Astrocyte (in vitro differentiated cells and primary cell): ENCODE results near the gene ABCA4. TPM values are rescaled to one million over a fixed set of nuclear protein-coding genes. Genes with fewer than 3 reads are reported as not detected.

ENCODE experiments used
- DNase-seq: peaks from one replicate; pipeline ENCODE4 v3.0.0-alpha.2; 2010; ENCODE audit warnings: low read depth
- FAIRE-seq: peaks from 2 replicates; lab custom pipeline; 2011; peaks lifted over from hg19 to GRCh38; lab: Jason Lieb, UNC
- H2AFZ ChIP-seq: 2 replicates; pipeline ENCODE4 v1.6.0; 2012; ENCODE audit warnings: low read depth, low read length, inconsistent platforms
- H3K27ac ChIP-seq: 2 replicates; pipeline ENCODE4 v1.5.1; 2011; ENCODE audit warnings: low read depth, low read length, inconsistent platforms
- H3K27me3 ChIP-seq: 2 replicates; pipeline ENCODE4 v1.6.0; 2011; ENCODE audit warnings: low read length, inconsistent platforms; ENCODE audit not compliant: insufficient read depth
- H3K36me3 ChIP-seq: 2 replicates; pipeline ENCODE4 v1.5.1; 2011; ENCODE audit warnings: low read length, inconsistent platforms; ENCODE audit not compliant: insufficient read depth
- H3K4me1 ChIP-seq: 2 replicates; pipeline ENCODE4 v1.5.1; 2011; ENCODE audit warnings: low read length, inconsistent platforms; ENCODE audit not compliant: insufficient read depth
- H3K4me2 ChIP-seq: 2 replicates; pipeline ENCODE4 v1.6.0; 2012; ENCODE audit warnings: low read length, inconsistent platforms
- H3K4me3 ChIP-seq: 2 replicates; pipeline ENCODE4 v1.5.1; 2011; ENCODE audit warnings: low read depth, mild to moderate bottlenecking, low read length, inconsistent platforms; ENCODE audit not compliant: insufficient read depth
- H3K79me2 ChIP-seq: 2 replicates; pipeline ENCODE4 v1.6.0; 2012; ENCODE audit warnings: mild to moderate bottlenecking, low read length, inconsistent platforms; ENCODE audit not compliant: insufficient read depth
- H3K9ac ChIP-seq: 2 replicates; pipeline ENCODE4 v1.6.0; 2012; ENCODE audit warnings: mild to moderate bottlenecking, low read length, inconsistent platforms
- H3K9me3 ChIP-seq: 2 replicates; pipeline ENCODE4 v1.5.1; 2012; ENCODE audit warnings: low read depth, mild to moderate bottlenecking, low read length, inconsistent platforms; ENCODE audit not compliant: insufficient read depth
- H4K20me1 ChIP-seq: 2 replicates; pipeline ENCODE4 v1.6.0; 2012; ENCODE audit warnings: low read length, inconsistent platforms; ENCODE audit not compliant: insufficient read depth
- H3K27ac Mint-ChIP-seq: one replicate; pipeline ENCODE4 v1.8.0; 2021; ENCODE audit warnings: mild to moderate bottlenecking, mixed read lengths; ENCODE audit not compliant: unreplicated experiment
- H3K27me3 Mint-ChIP-seq: one replicate; pipeline ENCODE4 v1.8.0; 2021; ENCODE audit warnings: low read depth, mixed read lengths; ENCODE audit not compliant: unreplicated experiment
- H3K36me3 Mint-ChIP-seq: one replicate; pipeline ENCODE4 v1.8.0; 2021; ENCODE audit warnings: low read depth, mixed read lengths; ENCODE audit not compliant: unreplicated experiment
- H3K4me1 Mint-ChIP-seq: one replicate; pipeline ENCODE4 v1.8.0; 2021; ENCODE audit warnings: low read depth, mixed read lengths; ENCODE audit not compliant: unreplicated experiment
- H3K4me3 Mint-ChIP-seq: one replicate; pipeline ENCODE4 v1.8.0; 2021; ENCODE audit warnings: mild to moderate bottlenecking, moderate library complexity, mixed read lengths; ENCODE audit not compliant: unreplicated experiment
- H3K9me3 Mint-ChIP-seq: one replicate; pipeline ENCODE4 v1.8.0; 2021; ENCODE audit warnings: mild to moderate bottlenecking, mixed read lengths; ENCODE audit not compliant: unreplicated experiment
- CTCF ChIP-seq: IDR thresholded peaks from 2 replicates; pipeline ENCODE4 v1.5.1; 2011; ENCODE audit warnings: low read depth, mild to moderate bottlenecking, inconsistent platforms, low read length, moderate library complexity; ENCODE audit not compliant: insufficient read depth
- EZH2 ChIP-seq: IDR thresholded peaks from 2 replicates; pipeline ENCODE4 v1.6.1; 2012; ENCODE audit warnings: mild to moderate bottlenecking, low read length, inconsistent platforms; ENCODE audit not compliant: insufficient read depth
- total RNA-seq: library from RNA; stranded (reverse); gene quantifications from 2 replicates; pipeline ENCODE4 v1.2.1, GENCODE V29; 2021

ABCA4 gene
- total RNA-seq, 1 donor from 2014 or later, result 0.20 TPM

DNA sequence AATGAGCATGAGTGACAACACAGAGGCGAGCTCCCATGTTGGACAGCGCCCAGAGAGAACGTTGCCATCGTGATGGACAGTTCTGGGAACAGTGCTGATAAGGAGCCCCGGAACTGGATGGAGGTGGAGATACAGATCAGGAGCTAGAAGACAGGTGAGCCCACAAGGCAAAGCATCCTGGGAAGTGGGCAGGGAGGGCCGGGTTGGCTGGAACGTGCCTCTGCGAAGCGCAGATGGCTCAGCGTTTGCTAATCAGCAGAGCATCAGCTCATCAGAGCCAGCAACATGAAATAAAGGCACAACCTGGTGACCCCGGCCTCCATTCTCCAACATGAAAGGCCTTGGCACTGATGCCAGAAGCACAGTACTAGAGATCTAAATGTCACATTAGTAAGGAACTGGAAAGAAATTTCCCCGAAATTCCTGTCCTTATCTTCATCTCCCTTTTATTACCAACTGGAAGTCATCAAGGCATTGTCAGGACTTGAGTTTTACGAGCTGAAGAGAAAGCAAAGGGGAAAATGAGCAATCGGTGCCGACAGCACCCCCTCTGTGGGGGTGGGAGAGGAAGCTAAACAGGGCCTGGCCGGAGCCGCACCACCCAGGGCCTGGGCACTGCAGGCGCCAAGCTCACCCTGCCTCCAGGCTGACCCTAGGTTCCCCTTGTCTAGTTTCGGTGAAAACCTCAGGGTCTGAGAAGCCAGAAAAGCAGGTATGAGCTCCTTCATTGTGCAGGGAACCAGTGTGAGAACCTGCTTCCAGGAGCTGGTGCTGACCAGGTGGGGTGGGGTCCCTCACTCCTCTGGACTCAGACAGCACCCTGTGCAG is 19.9 kb downstream of the ABCA4 start:
- Histone ChIP-seq H3K27ac (no peak overlapping the region), H3K4me3 (no peak overlapping the region), H3K36me3 (no peaks in the 10 kb centered on the region), H2AFZ (no peak overlapping the region), H3K4me2 (no peak overlapping the region), H3K9me3 (no peaks in the 10 kb centered on the region), H3K9ac (no peak overlapping the region), H3K4me1 (peaks cover 15% of the 10 kb centered on the region), H3K27me3 (no peaks in the 10 kb centered on the region), H4K20me1 (no peaks in the 10 kb centered on the region), H3K79me2 (no peaks in the 10 kb centered on the region)
- no peak for TF ChIP-seq CTCF
- no peak for TF ChIP-seq EZH2
- Mint-ChIP-seq H3K9me3 (no peaks in the 10 kb centered on the region), H3K27ac (no peak overlapping the region), H3K4me1 (peaks cover 21% of the 10 kb centered on the region), H3K27me3 (peaks cover 12% of the 10 kb centered on the region), H3K36me3 (no peaks in the 10 kb centered on the region), H3K4me3 (no peak overlapping the region)
- FAIRE-seq (no peak), DNase-seq (no peak)

- Histone ChIP-seq H4K20me1 (no peaks in the 10 kb centered on the region), H3K27me3 (no peaks in the 10 kb centered on the region), H3K4me2 (no peak overlapping the region), H3K9ac (no peak overlapping the region), H3K36me3 (no peaks in the 10 kb centered on the region), H3K27ac (no peak overlapping the region), H3K4me1 (peaks cover 18% of the 10 kb centered on the region), H2AFZ (no peak overlapping the region), H3K9me3 (no peaks in the 10 kb centered on the region), H3K79me2 (no peaks in the 10 kb centered on the region), H3K4me3 (no peak overlapping the region)
- Mint-ChIP-seq H3K4me3 (no peak overlapping the region), H3K27ac (no peak overlapping the region), H3K36me3 (no peaks in the 10 kb centered on the region), H3K27me3 (peaks cover 12% of the 10 kb centered on the region), H3K4me1 (peaks cover 19% of the 10 kb centered on the region), H3K9me3 (no peaks in the 10 kb centered on the region)
- DNase-seq (no peak), FAIRE-seq (no peak)
- TF ChIP-seq CTCF (no peak), EZH2 (no peak)
These were observed 20.7 kb downstream of the ABCA4 start for GRCh38 chr1:94100129-94100784.

- no peak overlapping the region for H3K4me3 ChIP-seq
- H3K4me2 ChIP-seq, result no peak overlapping the region
- H3K4me1 ChIP-seq, result peaks cover 27% of the 10 kb centered on the region
- H2AFZ ChIP-seq, result no peak overlapping the region
- no peak for TF ChIP-seq CTCF
- no peak for TF ChIP-seq EZH2
- Mint-ChIP-seq H3K36me3 (no peaks in the 10 kb centered on the region), H3K27ac (no peak overlapping the region), H3K4me1 (peaks cover 22% of the 10 kb centered on the region), H3K9me3 (no peaks in the 10 kb centered on the region), H3K27me3 (peaks cover 12% of the 10 kb centered on the region), H3K4me3 (no peak overlapping the region)
- FAIRE-seq, result no peak
- no peak for DNase-seq
- no peaks in the 10 kb centered on the region for H4K20me1 ChIP-seq
- no peaks in the 10 kb centered on the region for H3K36me3 ChIP-seq
- no peaks in the 10 kb centered on the region for H3K9me3 ChIP-seq
- no peaks in the 10 kb centered on the region for H3K27me3 ChIP-seq
- no peak overlapping the region for H3K9ac ChIP-seq
- no peaks in the 10 kb centered on the region for H3K79me2 ChIP-seq
- no peak overlapping the region for H3K27ac ChIP-seq
These were observed 21.6 kb downstream of the ABCA4 start for GRCh38 chr1:94099303-94099702.
